Measurements from ENCODE around the gene CREM. TPM values are rescaled to one million over a fixed set of nuclear protein-coding genes. Genes with fewer than 3 reads are reported as not detected.

CREM gene
- total RNA-seq, 2 experiments from 2014 or later: 121 to 131 TPM

- no peak overlapping the region for H3K4me3 Mint-ChIP-seq
These were observed 66.1 kb downstream of the CREM start for GRCh38 chr10:35192645-35193249.

DNA sequence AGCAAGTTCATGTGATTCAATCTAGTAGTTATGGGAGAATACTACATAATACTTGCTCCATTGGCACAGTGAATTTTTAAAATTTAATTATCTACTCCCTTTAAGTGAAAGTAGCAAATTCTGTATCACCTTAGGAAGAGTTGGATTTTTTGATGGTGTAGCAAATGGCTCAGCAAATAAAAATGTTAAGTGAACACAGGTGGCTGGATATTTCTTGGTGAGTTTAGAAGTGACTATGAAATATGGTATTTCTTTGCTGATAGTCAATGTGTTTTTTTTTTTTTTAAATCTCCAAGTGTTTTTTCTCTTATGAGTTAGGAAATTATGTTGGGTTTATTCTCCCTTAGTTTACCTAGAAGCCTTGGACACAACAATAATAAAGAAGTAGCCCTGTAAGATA is 67.8 kb downstream of the CREM start:
- ATAC-seq: no peak
- H3K9me3 Mint-ChIP-seq: no peaks in the 10 kb centered on the region

More at GRCh38 chr10:35192645-35193249, 66.1 kb downstream of the CREM start:
- H3K27me3 Mint-ChIP-seq: no peaks in the 10 kb centered on the region
- POLR2A ChIA-PET: interaction anchor here (0.6 to 2.1 kb wide), 3 partner anchors 8 to 66 kb away, joined by 3 to 11 read pairs (median 4); partner anchors contain the start of gene CREM
- H3K27ac Mint-ChIP-seq: peak overlapping the region; percentile 7
- intact Hi-C loops (cut with micrococcal nuclease): no loop called here
- TF ChIP-seq, protein P1, sequence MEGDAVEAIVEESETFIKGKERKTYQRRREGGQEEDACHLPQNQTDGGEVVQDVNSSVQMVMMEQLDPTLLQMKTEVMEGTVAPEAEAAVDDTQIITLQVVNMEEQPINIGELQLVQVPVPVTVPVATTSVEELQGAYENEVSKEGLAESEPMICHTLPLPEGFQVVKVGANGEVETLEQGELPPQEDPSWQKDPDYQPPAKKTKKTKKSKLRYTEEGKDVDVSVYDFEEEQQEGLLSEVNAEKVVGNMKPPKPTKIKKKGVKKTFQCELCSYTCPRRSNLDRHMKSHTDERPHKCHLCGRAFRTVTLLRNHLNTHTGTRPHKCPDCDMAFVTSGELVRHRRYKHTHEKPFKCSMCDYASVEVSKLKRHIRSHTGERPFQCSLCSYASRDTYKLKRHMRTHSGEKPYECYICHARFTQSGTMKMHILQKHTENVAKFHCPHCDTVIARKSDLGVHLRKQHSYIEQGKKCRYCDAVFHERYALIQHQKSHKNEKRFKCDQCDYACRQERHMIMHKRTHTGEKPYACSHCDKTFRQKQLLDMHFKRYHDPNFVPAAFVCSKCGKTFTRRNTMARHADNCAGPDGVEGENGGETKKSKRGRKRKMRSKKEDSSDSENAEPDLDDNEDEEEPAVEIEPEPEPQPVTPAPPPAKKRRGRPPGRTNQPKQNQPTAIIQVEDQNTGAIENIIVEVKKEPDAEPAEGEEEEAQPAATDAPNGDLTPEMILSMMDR (IDR thresholded peaks at IDR 0.05): no peak
- DNase-seq (no peak), ATAC-seq (no peak)
- H3K9me3 Mint-ChIP-seq: no peaks in the 10 kb centered on the region
- peaks cover 22% of the 10 kb centered on the region for H3K36me3 Mint-ChIP-seq (ENCODE audit: low read depth)
- CTCF ChIA-PET: interaction anchor here (2.2 kb wide), 1 partner anchor 66 kb away, joined by 10 read pairs; the partner anchor contains the start of gene CREM
- H3K4me1 Mint-ChIP-seq (ENCODE audit: low read depth): peaks cover 28% of the 10 kb centered on the region

DNA sequence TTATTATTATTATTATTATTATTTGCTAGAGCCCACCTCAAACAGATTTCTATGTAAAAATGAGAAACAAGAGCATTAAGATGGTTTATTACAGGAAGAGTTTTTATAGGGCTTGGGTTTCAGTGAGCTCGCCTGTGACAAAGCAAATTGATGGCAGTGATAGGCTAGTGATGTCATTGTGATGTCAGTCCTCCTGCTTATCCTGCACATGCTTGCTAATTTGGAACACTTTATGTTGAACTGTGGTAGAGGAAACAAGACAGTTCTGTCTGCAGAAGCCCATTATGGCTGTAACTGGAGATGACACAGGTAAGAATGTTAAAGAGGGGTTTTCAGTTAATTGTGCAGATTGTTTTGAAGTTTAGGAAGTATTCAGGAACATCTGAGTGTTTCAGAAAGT is 68.3 kb downstream of the CREM start:
- peak; percentile 17 for ATAC-seq
- Mint-ChIP-seq H3K4me1 (ENCODE audit: low read depth) (peaks cover 37% of the 10 kb centered on the region), H3K4me3 (peak overlapping the region; percentile 90), H3K27me3 (no peaks in the 10 kb centered on the region), H3K36me3 (ENCODE audit: low read depth) (peaks cover 27% of the 10 kb centered on the region), H3K9me3 (no peaks in the 10 kb centered on the region), H3K27ac (peak overlapping the region; percentile 100)
- peak; percentile 65 for DNase-seq
- POLR2A ChIA-PET: interaction anchor here (0.9 to 4.4 kb wide), 13 partner anchors 10 to 147 kb away, joined by 3 to 81 read pairs (median 7); partner anchors contain the start of gene CREM
- CTCF ChIA-PET: interaction anchor here (1.0 to 5.3 kb wide), 19 partner anchors 9 to 200 kb away, joined by 3 to 148 read pairs (median 8); partner anchors contain the start of genes CREM and CUL2
- TF ChIP-seq, protein P1 (IDR thresholded peaks at IDR 0.05): no peak
- intact Hi-C loops (cut with micrococcal nuclease): loop anchor here (1.0 to 5.0 kb wide), 3 partner anchors 46 to 147 kb away; no protein-coding TSS in a partner anchor

More for the DNA sequence above, 67.8 kb downstream of the CREM start:
- Mint-ChIP-seq H3K27ac (peak overlapping the region; percentile 100), H3K4me3 (peak overlapping the region; percentile 90), H3K4me1 (ENCODE audit: low read depth) (peaks cover 35% of the 10 kb centered on the region), H3K36me3 (ENCODE audit: low read depth) (peaks cover 27% of the 10 kb centered on the region), H3K27me3 (no peaks in the 10 kb centered on the region)
- no peak for DNase-seq
- TF ChIP-seq, protein P1 (IDR thresholded peaks at IDR 0.05): no peak
- CTCF ChIA-PET: interaction anchor here (1.5 to 5.3 kb wide), 8 partner anchors 18 to 75 kb away, joined by 3 to 148 read pairs (median 20); partner anchors contain the start of gene CREM
- POLR2A ChIA-PET: interaction anchor here (0.9 to 4.4 kb wide), 9 partner anchors 11 to 147 kb away, joined by 3 to 81 read pairs (median 7); partner anchors contain the start of gene CREM
- intact Hi-C loops (cut with micrococcal nuclease): no loop called here

DNA sequence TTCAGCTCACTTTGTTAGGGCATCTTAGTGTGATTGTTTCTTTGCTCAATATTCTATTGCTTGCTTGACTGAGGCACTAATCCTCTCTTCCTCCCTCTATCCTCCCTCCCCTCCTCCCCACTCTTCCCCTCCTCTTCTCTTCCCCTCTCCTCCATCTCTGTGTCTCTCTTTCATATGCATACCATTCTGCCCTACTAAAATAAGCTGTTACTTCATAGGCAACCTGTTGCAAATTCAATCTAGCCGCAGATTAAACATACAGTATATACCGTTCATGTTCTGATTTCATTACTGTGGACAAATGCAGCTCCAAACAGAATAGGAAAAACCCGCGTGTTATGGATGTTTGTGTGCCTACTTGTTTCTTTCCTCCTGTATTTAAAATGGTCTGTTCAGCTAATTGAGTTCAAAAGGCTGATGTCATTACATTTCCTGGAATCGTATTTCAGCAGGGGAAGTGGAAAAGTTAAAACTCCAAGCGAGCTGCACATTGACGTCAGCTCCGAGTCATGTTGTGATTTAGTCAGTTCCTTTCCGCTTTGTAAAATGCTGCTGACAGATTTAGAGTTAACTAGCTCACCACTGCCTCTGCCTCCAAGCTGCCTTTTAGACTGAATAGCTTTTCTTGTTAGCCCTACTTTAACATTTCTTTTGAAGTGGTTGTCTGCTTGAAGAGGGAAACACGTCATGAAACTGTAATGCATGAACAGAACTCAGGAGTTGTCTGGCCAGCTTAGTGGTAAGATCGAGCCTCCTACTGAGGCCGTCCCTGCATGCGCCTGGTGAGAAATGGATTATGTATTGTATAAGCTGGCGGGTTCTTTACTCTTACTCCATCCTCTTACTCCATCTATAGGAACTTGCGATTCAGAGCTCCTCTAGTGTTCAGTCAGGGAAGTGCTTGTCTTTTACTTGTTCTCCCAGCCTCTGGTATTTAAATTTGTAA is 69.0 kb downstream of the CREM start:
- Mint-ChIP-seq H3K9me3 (no peaks in the 10 kb centered on the region), H3K4me1 (ENCODE audit: low read depth) (peaks cover 42% of the 10 kb centered on the region), H3K4me3 (peak overlapping the region; percentile 90), H3K27me3 (no peaks in the 10 kb centered on the region), H3K27ac (peak overlapping the region; percentile 100), H3K36me3 (ENCODE audit: low read depth) (peaks cover 31% of the 10 kb centered on the region)
- intact Hi-C loops (cut with micrococcal nuclease): loop anchor here (1.0 to 5.0 kb wide), 3 partner anchors 46 to 147 kb away; no protein-coding TSS in a partner anchor
- DNase-seq (peak; percentile 93), ATAC-seq (peak; percentile 88)
- TF ChIP-seq, protein P1 (IDR thresholded peaks at IDR 0.05): peak; percentile 94
- ChIA-PET POLR2A (interaction anchor here (0.7 to 4.4 kb wide), 23 partner anchors 10 to 244 kb away, joined by 3 to 81 read pairs (median 5); partner anchors contain the start of gene CREM), CTCF (interaction anchor here (0.7 to 5.3 kb wide), 36 partner anchors 8 to 201 kb away, joined by 3 to 148 read pairs (median 8); partner anchors contain the start of genes CREM and CUL2)
